ENCODE results near the gene GABRE.

The GABRE gene

GRCh38 chrX:151977923-151978322, 3.4 kb upstream of the GABRE start:
- no peak for TF ChIP-seq ZNF274 (IDR thresholded peaks at IDR 0.05; ENCODE audit: low read depth, low read length)
- H3K4me3 ChIP-seq (ENCODE audit: low read length): no peak overlapping the region

GRCh38 chrX:151977009-151977408, 2.5 kb upstream of the GABRE start:
- no peak for TF ChIP-seq ZNF274 (IDR thresholded peaks at IDR 0.05; ENCODE audit: low read depth, low read length)
- no peak overlapping the region for H3K4me3 ChIP-seq (ENCODE audit: low read length)

- no peak for TF ChIP-seq ZNF274 (IDR thresholded peaks at IDR 0.05; ENCODE audit: low read depth, low read length)
These were observed 1.3 kb upstream of the GABRE start for GRCh38 chrX:151975736-151976275.

GRCh38 chrX:151975228-151975593, 735 bp upstream of the GABRE start:
- no peak overlapping the region for H3K4me3 ChIP-seq (ENCODE audit: low read length)
- no peak for TF ChIP-seq ZNF274 (IDR thresholded peaks at IDR 0.05; ENCODE audit: low read depth, low read length)

More at GRCh38 chrX:151975736-151976275, 1.3 kb upstream of the GABRE start:
- H3K4me3 ChIP-seq (ENCODE audit: low read length): no peak overlapping the region

- no peak overlapping the region for H3K4me3 ChIP-seq (ENCODE audit: low read length)
- no peak for TF ChIP-seq ZNF274 (IDR thresholded peaks at IDR 0.05; ENCODE audit: low read depth, low read length)
These were observed 583 bp downstream of the GABRE start for GRCh38 chrX:151973851-151974335.

- TF ChIP-seq ZNF274 (IDR thresholded peaks at IDR 0.05; ENCODE audit: low read depth, low read length): no peak
- no peak overlapping the region for H3K4me3 ChIP-seq (ENCODE audit: low read length)
These were observed 1.3 kb downstream of the GABRE start for GRCh38 chrX:151973060-151973661.

- no peak overlapping the region for H3K4me3 ChIP-seq (ENCODE audit: low read length)
These were observed 3.8 kb downstream of the GABRE start for GRCh38 chrX:151970661-151971060.

GRCh38 chrX:151970027-151970426, 4.4 kb downstream of the GABRE start:
- H3K4me3 ChIP-seq (ENCODE audit: low read length): no peak overlapping the region
- no peak for TF ChIP-seq ZNF274 (IDR thresholded peaks at IDR 0.05; ENCODE audit: low read depth, low read length)

More at GRCh38 chrX:151970661-151971060, 3.8 kb downstream of the GABRE start:
- TF ChIP-seq ZNF274 (IDR thresholded peaks at IDR 0.05; ENCODE audit: low read depth, low read length): no peak

GRCh38 chrX:151966236-151966635, 8.2 kb downstream of the GABRE start:
- no peak for TF ChIP-seq ZNF274 (IDR thresholded peaks at IDR 0.05; ENCODE audit: low read depth, low read length)
- H3K4me3 ChIP-seq (ENCODE audit: low read length): no peak overlapping the region

GRCh38 chrX:151962034-151962433, 12.4 kb downstream of the GABRE start:
- no peak overlapping the region for H3K4me3 ChIP-seq (ENCODE audit: low read length)
- TF ChIP-seq ZNF274 (IDR thresholded peaks at IDR 0.05; ENCODE audit: low read depth, low read length): no peak

GRCh38 chrX:151958101-151958500, 16.4 kb downstream of the GABRE start:
- H3K4me3 ChIP-seq (ENCODE audit: low read length): no peak overlapping the region
- no peak for TF ChIP-seq ZNF274 (IDR thresholded peaks at IDR 0.05; ENCODE audit: low read depth, low read length)

GRCh38 chrX:151954730-151955129, 19.7 kb downstream of the GABRE start:
- no peak for TF ChIP-seq ZNF274 (IDR thresholded peaks at IDR 0.05; ENCODE audit: low read depth, low read length)
- H3K4me3 ChIP-seq (ENCODE audit: low read length): no peak overlapping the region

- H3K4me3 ChIP-seq (ENCODE audit: low read length): no peak overlapping the region
- TF ChIP-seq ZNF274 (IDR thresholded peaks at IDR 0.05; ENCODE audit: low read depth, low read length): no peak
These were observed 36.3 kb downstream of the GABRE start for GRCh38 chrX:151938172-151938571.

GRCh38 chrX:151935358-151935757, 39.1 kb downstream of the GABRE start:
- TF ChIP-seq ZNF274 (IDR thresholded peaks at IDR 0.05; ENCODE audit: low read depth, low read length): no peak
- H3K4me3 ChIP-seq (ENCODE audit: low read length): no peak overlapping the region

- no peak for TF ChIP-seq ZNF274 (IDR thresholded peaks at IDR 0.05; ENCODE audit: low read depth, low read length)
- no peak overlapping the region for H3K4me3 ChIP-seq (ENCODE audit: low read length)
These were observed 45.4 kb downstream of the GABRE start for GRCh38 chrX:151929126-151929525.

- no peak overlapping the region for H3K4me3 ChIP-seq (ENCODE audit: low read length)
- TF ChIP-seq ZNF274 (IDR thresholded peaks at IDR 0.05; ENCODE audit: low read depth, low read length): no peak
These were observed 50.8 kb downstream of the GABRE start for GRCh38 chrX:151923648-151924047.

Measured in GM08714 (cell line).